HEK293T (cell line): ENCODE results near the gene NPHS1.

ENCODE experiments used
- CTCF ChIA-PET: fragments of 350-600 bp; formaldehyde crosslinking; extraction: SDS; loops from one replicate; lab custom pipeline; 2021; ENCODE audit warnings: antibody characterized with exemption, inconsistent platforms; lab: Yijun Ruan, JAX
- POLR2A ChIA-PET: fragments of 350-600 bp; formaldehyde crosslinking; extraction: SDS; loops from one replicate; lab custom pipeline; 2020; ENCODE audit warnings: antibody characterized with exemption, inconsistent platforms; lab: Yijun Ruan, JAX
- DNase-seq: peaks from one replicate; pipeline ENCODE4 v3.0.0; 2012; ENCODE audit warnings: mixed read lengths; ENCODE audit errors: extremely low spot score
- ARNT ChIP-seq: fragments of 450-650 bp; IDR thresholded peaks from 2 replicates; pipeline ENCODE4 v1.6.1; 2017; ENCODE audit warnings: mild to moderate bottlenecking
- BHLHE40 ChIP-seq: fragments of 450-650 bp; IDR thresholded peaks from 2 replicates; pipeline ENCODE4 v1.6.1; 2016; ENCODE audit warnings: mild to moderate bottlenecking, moderate library complexity, borderline replicate concordance
- CTBP1 ChIP-seq: fragments of 450-650 bp; IDR thresholded peaks from 2 replicates; pipeline ENCODE4 v1.6.1; 2016; ENCODE audit warnings: borderline replicate concordance
- ELF4 ChIP-seq: fragments of 450-650 bp; IDR thresholded peaks from 2 replicates; pipeline ENCODE4 v1.6.1; 2017; ENCODE audit warnings: antibody characterized with exemption
- FOXA1 ChIP-seq: fragments of 450-650 bp; IDR thresholded peaks from 2 replicates; pipeline ENCODE4 v1.6.1; 2016; ENCODE audit warnings: mild to moderate bottlenecking
- FOXK2 ChIP-seq: fragments of 450-650 bp; IDR thresholded peaks from 2 replicates; pipeline ENCODE4 v1.6.1; 2016; ENCODE audit warnings: mild to moderate bottlenecking
- FOXM1 ChIP-seq: fragments of 450-650 bp; IDR thresholded peaks from 2 replicates; pipeline ENCODE4 v1.6.1; 2017; ENCODE audit warnings: mild to moderate bottlenecking, borderline replicate concordance
- HDGF ChIP-seq: fragments of 450-650 bp; IDR thresholded peaks from 2 replicates; pipeline ENCODE4 v1.6.1; 2017; ENCODE audit warnings: antibody characterized with exemption, borderline replicate concordance
- L3MBTL2 ChIP-seq: fragments of 450-650 bp; conservative IDR thresholded peaks from 2 replicates; pipeline ENCODE4 v1.6.1; 2016; ENCODE audit warnings: mild to moderate bottlenecking
- LEF1 ChIP-seq: fragments of 450-650 bp; IDR thresholded peaks from 2 replicates; pipeline ENCODE4 v1.6.1; 2017; ENCODE audit warnings: mild to moderate bottlenecking, borderline replicate concordance
- NFRKB ChIP-seq: fragments of 450-650 bp; IDR thresholded peaks from 2 replicates; pipeline ENCODE4 v1.6.1; 2016; ENCODE audit warnings: mild to moderate bottlenecking, moderate library complexity
- PKNOX1 ChIP-seq: fragments of 450-650 bp; IDR thresholded peaks from 2 replicates; pipeline ENCODE4 v1.6.1; 2016
- SP1 ChIP-seq: fragments of 450-650 bp; IDR thresholded peaks from 2 replicates; pipeline ENCODE4 v1.6.1; 2017
- SUZ12 ChIP-seq: fragments of 450-650 bp; IDR thresholded peaks from 2 replicates; pipeline ENCODE4 v1.6.1; 2016; ENCODE audit warnings: mild to moderate bottlenecking
- TARDBP ChIP-seq: fragments of 450-650 bp; IDR thresholded peaks from 2 replicates; pipeline ENCODE4 v1.6.1; 2016
- ZNF384 ChIP-seq: fragments of 450-650 bp; IDR thresholded peaks from 2 replicates; pipeline ENCODE4 v1.6.1; 2016

Gene NPHS1

GRCh38 chr19:35788205-35788960, 63.9 kb downstream of the NPHS1 start:
- POLR2A ChIA-PET, result interaction anchor here (0.6 kb wide), 1 partner anchor 47 kb away, joined by 4 read pairs; no protein-coding TSS in a partner anchor
- DNase-seq, result no peak
- no peak for TF ChIP-seq PKNOX1
- TF ChIP-seq SP1, result no peak
- TF ChIP-seq ELF4, result no peak
- no peak for TF ChIP-seq BHLHE40
- no peak for TF ChIP-seq NFRKB
- TF ChIP-seq FOXK2, result no peak
- TF ChIP-seq FOXA1, result no peak
- no peak for TF ChIP-seq ARNT
- no peak for TF ChIP-seq ZNF384
- no peak for TF ChIP-seq TARDBP
- TF ChIP-seq LEF1, result no peak
- TF ChIP-seq CTBP1, result no peak
- TF ChIP-seq SUZ12, result no peak
- TF ChIP-seq HDGF, result no peak
- CTCF ChIA-PET, result no interaction called here

GRCh38 chr19:35787227-35787799, 65.0 kb downstream of the NPHS1 start:
- DNase-seq, result no peak
- POLR2A ChIA-PET, result no interaction called here
- CTCF ChIA-PET, result no interaction called here
- TF ChIP-seq FOXK2 (no peak), ELF4 (no peak)

- ChIA-PET CTCF (no interaction called here), POLR2A (no interaction called here)
- no peak for TF ChIP-seq HDGF
- no peak for TF ChIP-seq BHLHE40
- no peak for TF ChIP-seq FOXA1
- TF ChIP-seq FOXM1, result no peak
- no peak for TF ChIP-seq ARNT
- no peak for TF ChIP-seq TARDBP
- no peak for TF ChIP-seq PKNOX1
- TF ChIP-seq NFRKB, result no peak
- no peak for TF ChIP-seq ELF4
- TF ChIP-seq SP1, result no peak
- no peak for TF ChIP-seq FOXK2
- no peak for TF ChIP-seq SUZ12
- TF ChIP-seq CTBP1, result no peak
- no peak for TF ChIP-seq L3MBTL2
- TF ChIP-seq ZNF384, result no peak
- no peak for TF ChIP-seq LEF1
- no peak for DNase-seq
Measured at GRCh38 chr19:35786299-35787160, 65.8 kb downstream of the NPHS1 start.

- no peak for DNase-seq
- ChIA-PET CTCF (no interaction called here), POLR2A (no interaction called here)
- TF ChIP-seq BHLHE40, result no peak
- no peak for TF ChIP-seq FOXK2
- TF ChIP-seq ELF4, result no peak
- no peak for TF ChIP-seq NFRKB
- no peak for TF ChIP-seq FOXM1
- no peak for TF ChIP-seq ARNT
- no peak for TF ChIP-seq ZNF384
- TF ChIP-seq PKNOX1, result no peak
- no peak for TF ChIP-seq FOXA1
- no peak for TF ChIP-seq HDGF
- TF ChIP-seq SP1, result no peak
- TF ChIP-seq SUZ12, result no peak
- no peak for TF ChIP-seq L3MBTL2
- TF ChIP-seq TARDBP, result no peak
- TF ChIP-seq LEF1, result no peak
- no peak for TF ChIP-seq CTBP1
Measured at GRCh38 chr19:35785339-35785627, 67.0 kb downstream of the NPHS1 start.

- no peak for DNase-seq
- POLR2A ChIA-PET, result no interaction called here
- no peak for TF ChIP-seq FOXK2
- TF ChIP-seq FOXA1, result no peak
- no peak for TF ChIP-seq NFRKB
- TF ChIP-seq L3MBTL2, result no peak
- no peak for TF ChIP-seq FOXM1
- CTCF ChIA-PET, result no interaction called here
Measured at GRCh38 chr19:35784503-35785338, 67.6 kb downstream of the NPHS1 start.
